Measurements from ENCODE around the gene CDK8.

Gene CDK8

DNA sequence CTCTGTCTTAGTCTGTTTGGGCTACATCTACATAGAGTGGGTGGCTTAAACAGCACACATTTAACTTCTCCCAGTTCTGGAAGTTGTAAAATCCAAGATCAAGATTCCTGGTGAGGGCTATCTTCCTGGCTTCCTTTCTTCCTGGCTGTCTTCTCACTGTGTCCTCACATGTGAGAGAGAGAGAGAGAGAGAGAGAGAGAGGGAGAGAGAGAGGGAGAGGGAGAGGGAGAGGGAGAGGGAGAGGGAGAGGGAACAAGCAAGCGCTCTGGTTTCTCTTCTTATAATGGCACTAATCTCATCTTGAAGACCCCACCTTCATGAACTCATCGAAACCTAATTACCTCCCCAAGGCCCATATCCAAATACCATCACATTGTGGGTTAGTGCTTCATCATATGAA, 69.2 kb downstream of the CDK8 start:
- DNase-seq: no peak

DNA sequence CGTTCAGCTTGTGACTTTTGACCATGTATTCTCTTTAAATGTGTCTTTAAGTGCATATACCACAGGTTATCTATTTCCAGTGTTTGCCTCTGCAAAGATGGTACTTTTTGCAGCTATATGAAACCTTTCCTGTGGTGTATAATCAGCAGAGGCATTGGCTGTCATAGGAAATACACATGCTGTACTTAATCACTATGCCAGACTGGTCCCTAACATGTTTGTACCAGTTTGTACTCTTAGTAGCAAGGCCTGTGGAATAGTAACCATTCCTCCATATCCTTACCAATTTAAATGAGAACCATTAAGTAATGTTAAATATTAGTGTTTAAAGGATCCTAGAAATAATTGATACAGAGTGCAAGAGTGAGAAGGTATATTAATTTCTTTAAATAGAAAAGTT, 69.8 kb downstream of the CDK8 start:
- DNase-seq: no peak

DNA sequence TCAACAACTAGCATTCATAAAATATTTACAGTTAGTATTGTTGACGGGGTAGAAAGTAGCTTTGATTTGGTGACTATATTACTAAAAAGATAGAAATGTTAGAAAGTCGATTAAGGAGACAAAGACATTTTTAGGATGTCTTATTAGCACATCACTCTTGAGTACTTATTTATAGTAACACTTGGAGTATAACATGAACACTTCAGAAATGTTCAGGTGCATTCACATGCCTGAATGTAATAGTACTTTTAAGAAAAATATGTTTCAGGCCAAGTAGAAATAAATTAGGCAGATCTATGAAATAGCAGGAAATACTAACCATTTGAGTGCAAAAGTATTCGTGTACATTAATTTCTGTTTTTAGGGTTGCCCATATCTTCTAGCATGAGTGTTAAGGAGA, 70.4 kb downstream of the CDK8 start:
- no peak for DNase-seq

DNA sequence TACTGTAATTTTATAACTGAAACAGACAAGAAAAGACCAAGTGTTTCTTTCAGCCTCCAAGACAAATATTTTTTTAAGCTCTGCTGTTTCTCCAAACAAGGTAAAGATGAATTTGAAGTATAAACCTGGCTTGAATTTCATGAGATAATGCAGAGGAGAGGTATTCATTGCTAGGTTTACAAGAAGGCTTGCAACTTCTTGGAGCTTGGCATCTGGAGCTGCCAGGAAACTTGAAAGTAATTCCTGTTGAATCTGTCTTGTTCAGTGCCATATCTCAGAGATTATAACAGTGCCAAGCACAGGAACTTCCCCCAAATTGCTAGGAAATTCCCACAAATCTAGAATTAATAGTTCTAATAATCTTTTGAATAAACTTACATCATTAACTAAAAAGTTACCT, 70.9 kb downstream of the CDK8 start:
- no peak for DNase-seq

DNA sequence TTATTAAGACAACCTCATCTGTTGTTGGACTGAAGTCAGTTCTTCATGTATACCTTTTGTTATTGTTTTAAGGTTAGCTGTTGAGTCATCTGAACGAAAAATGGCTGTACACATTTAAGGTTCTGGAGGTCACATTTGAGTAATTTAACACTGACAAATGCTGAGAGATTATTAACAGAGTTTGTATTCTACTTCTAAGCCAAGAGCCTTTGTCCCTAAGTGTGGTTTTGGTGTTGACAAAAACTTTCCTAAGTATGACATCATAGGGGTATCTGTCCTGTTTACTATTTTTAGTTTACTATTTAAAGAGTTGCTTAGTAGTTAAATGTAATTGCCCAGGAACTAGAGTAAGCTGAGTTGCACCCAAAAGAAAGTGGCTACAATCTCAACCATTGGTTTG, 71.9 kb downstream of the CDK8 start:
- no peak for DNase-seq

DNA sequence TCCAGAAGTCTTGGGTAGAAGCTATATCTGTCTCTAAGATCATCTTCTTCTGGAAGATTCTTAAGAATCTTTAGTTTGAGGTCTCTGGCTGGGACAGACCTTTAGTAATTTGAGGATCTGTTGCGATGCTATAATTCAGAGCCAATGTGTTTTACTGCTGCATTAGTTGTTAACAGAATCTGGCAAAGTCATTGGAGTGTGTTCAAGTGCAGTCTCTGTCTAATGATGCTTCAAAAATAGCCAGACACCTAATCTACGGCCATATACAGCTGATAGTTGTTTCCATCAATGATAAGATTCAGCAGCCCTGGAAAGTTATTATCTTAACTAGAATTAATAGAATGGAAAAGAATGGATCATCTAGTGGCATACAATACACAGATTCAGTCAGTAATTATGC, 72.6 kb downstream of the CDK8 start:
- no peak for DNase-seq

DNA sequence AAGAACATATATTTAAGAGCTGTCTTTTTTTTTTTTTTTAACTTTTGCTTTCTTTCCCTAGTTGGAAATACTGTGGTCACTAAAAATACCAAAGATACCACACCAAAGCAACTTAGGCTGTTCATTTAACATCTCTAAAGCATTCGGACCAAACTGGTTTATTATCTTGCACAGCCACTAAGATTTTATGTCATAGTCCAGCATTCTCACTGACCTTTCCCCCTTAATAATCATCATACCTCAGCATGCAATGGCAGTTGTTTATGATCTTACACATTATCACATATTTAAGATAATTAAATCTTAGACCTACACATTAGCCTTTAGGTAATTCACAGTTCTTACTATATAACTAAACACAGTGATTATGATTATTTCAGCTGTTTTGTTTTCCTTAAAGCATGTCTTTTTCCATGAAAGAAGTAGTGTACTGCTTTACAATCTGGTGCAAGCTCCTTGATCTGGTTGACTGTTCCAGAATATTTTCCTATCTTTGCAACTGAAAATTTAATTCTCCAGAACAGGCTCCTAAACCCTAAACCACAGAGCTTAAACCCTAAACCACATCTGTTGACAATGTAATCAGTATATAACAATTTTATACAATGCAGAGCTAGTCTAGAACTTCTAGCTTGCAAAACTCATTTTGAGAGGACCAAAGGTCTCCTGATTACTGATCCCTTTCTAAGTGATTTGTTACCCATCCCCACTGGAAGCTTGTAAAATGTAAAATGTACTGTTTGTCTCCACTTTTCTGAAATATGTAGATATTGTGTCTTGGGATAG, 74.2 kb downstream of the CDK8 start:
- DNase-seq: no peak

DNA sequence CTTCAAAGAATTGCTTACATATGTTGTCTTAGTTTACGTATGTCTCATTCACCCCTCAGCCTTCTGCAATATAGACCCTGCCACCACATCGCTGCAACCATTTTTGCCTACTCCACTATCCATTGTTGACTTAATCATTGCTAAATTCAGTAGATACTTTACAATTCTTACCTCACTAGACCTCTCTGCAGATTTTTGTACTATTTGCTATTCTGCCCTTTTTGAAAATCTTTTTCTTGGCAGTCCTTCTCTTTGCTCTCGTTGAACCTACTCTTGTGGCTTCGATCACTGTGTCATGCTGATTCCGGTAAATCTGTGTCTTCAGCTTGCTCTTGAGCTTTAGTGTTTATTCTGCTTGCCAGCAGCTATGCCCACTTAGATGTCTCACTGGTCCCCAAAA, 81.2 kb downstream of the CDK8 start:
- no peak for DNase-seq

DNA sequence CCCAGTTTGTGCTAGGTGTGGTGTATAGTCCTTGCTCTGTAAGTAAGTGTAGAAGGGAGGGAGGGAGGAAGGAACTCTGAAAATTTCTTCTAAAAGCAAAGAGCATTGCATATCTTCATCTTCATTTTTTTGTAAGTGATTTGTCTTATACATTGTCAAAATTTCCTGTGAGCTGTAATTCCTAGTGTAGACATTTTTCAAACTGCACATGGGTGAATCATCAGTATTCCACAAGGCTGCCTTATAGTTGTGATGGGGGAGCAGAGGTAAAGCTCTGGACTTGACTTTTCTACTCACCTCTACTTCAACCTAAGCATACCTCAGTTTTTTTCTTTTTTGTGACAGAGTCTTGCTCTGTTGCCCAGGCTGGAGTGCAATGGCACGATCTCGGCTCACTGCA, 86.9 kb downstream of the CDK8 start:
- no peak for DNase-seq

DNA sequence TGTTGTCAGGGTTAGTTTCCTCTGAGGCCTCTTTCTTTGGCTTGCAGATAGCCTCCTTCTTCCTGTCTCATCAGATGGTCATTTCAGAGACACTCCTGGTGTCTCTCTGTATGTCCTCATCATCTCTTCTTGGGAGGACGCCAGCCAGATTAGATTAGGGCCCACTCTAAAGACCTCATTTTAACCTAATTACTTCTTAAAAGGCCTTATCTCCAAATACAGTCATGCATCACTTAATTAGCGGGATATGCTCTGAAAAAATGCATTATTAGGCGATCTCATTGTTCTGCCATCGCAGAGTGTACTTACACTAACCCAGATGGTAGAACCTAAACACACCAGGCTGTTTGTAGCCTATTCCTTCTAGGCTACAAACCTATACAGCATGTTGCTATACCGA, 89.0 kb downstream of the CDK8 start:
- DNase-seq: no peak

DNA sequence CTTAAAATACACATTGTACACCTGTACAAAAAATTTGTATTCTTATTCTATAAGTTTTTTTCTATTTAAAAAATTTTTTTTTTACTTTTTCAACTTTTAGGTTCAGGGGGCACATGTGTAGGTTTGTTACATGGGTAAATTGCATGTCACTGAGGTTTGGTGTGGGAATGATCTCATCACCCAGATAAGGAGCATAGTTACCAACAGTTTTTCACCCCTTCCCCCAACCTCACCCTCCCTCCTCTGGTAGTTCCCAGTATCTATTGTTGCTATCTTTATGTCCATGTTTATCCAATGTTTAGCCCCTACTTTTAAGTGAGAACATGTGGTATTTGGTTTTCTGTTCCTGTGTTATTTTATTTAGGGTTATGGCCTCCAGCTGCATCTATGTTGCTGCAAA, 89.9 kb downstream of the CDK8 start:
- no peak for DNase-seq

DNA sequence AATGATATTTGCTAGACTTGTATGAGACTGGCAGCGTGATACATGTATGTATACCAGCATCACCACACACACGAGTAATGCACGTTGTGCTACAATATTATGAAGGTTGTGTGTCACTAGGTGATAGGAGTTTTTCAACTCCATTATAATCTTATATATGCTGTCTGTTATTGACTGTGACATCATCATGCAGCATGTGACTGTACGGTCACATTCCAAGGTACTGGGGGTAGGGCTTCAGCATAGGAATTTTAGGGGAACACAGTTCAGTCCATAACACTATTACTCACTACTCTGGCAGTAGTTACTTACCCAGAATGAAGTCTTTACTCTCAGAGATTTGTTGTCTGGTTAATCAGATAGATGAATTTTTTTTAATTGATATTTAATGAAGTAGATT, 91.1 kb downstream of the CDK8 start:
- no peak for DNase-seq

DNA sequence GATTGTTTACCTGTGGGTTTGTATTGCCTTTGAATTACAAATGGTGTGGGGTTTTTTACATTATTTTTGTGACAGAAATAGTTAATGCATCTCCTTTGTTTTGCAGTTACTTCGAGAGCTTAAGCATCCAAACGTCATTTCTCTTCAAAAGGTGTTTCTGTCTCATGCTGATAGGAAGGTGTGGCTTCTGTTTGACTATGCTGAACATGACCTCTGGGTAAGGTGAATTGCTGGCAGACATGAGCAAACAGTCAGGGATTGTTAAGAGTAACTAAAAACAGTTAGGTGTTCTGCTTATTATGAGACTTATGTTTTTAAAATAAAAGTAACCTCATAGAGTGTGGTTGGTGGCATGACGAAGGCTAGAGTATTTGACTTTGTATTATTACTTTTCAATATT, 95.0 kb downstream of the CDK8 start:
- no peak for DNase-seq

DNA sequence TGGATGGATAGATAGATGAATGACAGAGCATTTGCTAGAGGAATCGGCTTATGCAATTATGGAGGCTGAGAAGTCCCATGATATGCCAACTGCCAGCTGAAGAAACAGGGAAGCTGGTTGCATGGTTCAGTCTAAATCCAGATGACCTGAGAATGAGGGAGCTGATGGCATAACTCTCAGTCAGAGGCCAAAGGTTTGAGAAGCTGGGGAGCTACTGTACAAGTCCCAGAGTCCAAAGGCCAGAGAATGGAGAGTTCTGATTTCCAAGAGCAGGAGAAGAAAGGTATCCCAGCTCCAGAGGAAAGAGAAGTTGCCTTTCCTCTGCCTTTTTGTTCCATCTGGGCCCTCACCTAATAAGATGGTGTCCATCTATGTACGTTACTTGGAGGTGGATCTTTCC, 108.3 kb downstream of the CDK8 start:
- no peak for DNase-seq

DNA sequence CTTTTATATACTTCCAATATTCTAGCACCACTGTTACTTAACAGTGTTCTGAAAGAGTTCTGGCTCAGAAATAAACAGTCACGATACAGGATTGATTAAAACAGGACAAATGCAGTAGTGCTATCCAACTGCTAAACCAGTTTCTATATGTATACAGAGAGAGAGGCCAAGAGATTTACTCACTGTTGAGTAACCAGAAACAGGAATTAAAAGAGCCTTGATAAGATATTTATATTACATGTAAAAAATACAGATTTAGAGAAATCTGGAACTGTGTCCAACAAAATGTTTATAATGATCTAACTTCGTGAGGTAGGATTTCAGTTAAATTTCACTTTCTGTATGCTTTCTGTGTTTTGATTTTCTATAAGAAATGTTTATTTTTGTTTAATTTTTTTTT, 116.6 kb downstream of the CDK8 start:
- no peak for DNase-seq

DNA sequence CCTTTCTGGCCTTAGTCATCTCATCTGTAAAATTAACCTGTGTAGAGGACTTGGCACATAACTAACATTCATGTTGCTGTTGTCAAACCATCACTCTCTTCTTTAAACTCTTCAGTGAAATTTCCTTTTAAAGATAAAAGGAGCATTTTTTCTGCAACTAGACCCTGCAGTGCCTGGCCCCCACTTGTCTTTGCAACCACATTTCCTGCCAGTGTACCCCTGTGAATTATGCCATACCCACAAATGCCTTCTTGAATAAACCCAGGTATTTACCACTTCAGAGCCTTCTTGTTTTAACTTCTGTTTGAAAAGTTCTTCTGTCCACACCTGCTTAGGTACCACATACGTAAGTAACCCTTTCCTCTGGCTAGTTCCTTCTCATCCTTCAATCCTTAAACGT, 118.8 kb downstream of the CDK8 start:
- no peak for DNase-seq

DNA sequence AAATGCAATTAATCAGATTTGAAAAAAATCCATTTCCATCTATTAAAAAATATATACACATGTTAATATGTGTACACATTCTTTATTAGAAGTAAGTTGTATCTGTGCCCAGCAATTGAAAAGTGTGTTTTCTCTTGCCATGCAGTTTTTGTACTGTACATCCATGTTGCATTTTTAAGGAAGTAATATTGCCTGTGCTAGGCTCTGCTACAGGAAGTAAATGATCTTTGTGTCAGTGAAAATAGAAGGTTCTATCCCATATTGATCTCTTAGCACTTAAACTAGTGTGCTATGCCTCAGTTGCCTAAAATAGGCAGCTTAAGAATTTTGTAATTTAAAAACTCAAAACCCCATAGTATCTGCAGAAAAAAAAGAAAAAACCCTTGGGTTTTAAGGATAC, 122.5 kb downstream of the CDK8 start:
- no peak for DNase-seq

DNA sequence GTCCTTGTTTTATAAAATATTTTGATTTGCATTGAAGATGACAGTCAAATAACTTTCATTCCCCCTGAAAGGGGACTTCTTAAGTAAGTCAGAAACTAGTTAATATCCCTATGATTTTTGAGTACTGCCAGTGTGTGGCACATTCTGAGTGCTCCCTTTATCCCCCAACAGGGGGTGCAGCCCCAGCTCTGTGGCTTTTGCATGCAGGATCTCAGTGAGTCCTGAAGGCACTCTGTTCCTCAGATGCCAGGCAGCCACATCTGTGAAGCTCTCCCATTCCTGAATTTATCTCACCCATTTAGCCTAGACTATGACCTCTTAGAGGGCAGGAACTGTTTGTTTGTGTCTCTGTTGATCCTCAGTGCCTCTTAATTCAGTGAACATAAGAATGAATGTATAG, 123.1 kb downstream of the CDK8 start:
- DNase-seq: no peak

DNA sequence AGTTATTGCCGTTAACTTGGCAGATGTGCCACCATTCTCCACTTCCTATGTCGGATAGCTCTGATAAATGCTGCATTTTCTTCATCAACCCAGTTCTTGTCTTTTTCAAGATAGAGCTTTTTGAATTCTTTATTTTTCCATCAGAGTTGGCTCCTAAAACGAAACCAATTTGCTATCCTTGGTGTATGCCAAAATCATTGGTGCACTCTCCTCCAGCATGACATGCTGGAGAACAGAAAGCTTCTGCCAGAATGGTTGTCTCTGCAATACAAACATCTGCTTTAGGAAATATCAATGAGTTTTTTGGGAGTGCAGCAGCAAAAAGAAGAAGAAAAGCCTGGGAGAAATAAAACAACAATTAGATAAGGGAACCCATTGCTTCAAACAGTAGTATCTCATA, 124.2 kb downstream of the CDK8 start:
- DNase-seq: no peak

DNA sequence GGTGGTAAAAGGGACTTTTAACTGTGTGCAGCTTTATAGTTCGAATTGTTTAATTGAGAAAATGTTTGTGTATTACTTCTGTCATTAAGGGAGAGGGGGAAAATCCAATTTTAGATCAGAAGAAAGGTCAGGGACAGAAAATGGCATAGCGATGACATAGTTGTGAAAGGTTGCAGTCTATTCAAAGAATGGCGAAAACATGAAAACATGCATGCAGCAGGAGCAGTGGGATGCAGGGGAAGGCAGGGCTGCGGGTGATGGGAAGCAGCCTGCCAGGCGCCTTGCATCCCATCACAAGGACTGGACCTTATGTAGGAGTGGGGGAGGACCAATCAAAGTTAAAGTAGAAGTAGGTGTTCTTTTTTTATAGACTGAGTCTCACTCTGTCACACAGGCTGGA, 125.9 kb downstream of the CDK8 start:
- no peak for DNase-seq

DNA sequence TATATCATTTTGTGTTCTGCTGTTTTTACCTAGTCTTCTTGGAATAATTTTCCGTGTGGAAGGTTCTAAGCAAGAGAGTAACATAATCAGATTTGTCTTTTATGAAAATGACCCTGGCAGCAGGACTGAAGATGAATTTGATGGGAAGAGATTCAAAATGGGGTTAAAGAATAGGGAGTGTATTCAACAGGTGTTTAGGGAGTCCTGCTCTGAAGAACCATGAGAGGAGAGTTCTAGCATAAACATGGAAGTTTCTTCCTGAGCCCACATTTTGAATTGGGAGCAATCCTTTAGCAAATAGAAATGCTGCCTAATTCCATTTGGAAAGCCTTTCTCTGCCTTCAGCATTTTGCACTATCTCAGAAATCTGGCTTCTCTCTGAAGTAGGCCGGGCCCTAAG, 127.0 kb downstream of the CDK8 start:
- DNase-seq: no peak

DNA sequence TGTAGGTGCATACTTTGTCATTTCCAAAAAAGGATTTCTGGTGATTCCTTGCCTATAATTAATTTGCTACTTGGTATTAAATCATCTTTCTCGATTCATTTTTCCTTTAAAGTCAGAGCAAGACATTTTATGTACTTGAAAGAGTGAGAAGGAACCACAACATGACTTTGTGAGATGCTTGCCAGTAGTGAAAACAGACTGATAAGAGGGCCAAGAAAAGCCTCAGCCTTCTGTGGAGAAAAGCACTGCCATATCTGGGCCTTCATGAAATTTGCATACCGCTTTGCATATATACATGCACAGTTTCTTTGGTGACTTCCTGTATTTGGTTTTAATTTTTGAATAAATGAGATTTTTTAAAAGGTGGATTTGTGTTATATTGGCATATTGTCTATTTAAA, 128.4 kb downstream of the CDK8 start:
- DNase-seq: no peak

DNA sequence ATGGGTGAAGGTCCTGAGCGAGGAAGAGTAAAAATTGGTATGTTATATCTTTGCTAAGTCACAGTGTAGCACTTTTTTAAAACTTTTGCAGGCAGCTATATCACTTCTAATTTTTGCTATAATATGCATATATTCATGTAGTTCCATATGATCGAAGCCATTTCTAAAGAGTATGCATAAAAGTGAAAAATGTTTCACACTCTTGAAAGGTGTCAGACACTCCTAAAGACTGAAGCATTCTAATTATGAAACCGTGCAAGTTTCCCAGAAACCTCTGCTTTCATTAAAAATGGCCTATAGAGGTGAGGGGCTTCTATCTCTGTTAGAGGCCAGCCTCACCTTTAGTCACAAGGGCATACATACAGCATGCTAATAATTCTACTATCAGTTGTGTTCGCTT, 128.9 kb downstream of the CDK8 start:
- DNase-seq: no peak

DNA sequence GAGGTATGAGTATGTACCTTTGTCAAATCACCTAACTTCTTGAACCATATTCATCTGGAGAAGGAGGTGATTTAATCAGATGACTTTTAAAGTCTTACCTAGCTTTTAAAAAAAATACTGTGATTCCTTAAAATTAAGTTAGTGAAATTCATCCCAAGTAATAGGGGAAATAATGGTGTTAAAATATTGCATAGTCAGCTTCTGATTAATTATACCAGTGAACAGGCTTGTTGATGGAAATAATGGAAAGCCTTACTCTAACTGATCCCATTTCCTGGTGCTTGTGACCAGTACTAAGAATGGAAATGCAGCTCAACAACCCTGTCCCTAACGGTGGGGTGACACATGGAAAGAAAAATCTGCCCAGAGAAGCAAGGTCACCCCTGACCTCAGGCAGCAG, 130.7 kb downstream of the CDK8 start:
- DNase-seq: no peak

DNA sequence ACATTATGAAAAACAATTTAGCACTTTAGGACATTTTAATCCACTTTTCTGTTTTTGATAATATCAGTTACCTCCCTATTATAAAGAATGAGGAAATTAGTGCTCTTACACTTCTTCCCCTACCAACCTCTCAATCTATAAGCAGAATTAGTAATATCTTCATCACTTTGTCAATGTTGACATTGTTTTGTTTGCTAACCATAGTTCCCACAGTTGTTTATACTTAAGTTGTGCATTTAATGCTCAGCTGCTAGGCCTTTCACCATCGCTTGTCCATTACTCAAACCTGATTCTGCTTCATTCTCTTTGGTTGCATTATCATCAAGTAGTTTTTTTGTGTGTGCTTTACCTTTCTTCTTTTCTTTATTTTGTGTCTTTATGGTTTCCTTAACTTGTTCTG, 132.1 kb downstream of the CDK8 start:
- no peak for DNase-seq

DNA sequence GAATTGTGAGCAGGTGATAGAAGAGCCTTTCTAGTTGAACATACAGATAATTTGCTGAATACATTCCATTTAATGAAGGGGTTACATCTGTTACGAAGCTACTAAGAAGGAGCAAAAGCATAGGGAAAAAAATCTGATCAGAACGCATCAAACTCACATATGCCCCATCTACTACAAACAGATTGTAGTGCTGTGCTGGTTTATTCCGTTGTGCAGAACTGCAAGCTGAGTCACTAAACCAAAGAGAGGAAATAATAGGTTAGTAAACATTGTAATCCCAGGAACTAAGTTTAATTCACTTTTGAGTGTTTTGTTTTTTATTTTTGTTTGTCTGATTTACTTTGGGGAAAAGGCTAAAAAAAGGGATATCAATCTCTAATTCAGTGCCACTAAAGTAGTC, 136.3 kb downstream of the CDK8 start:
- DNase-seq: no peak

Data from NK-92 treated with Interleukin-12 subunit alpha and Interleukin-12 subunit beta, amount 100 ng/mL, for 24 hours (cell line).